NCI-H2107 treated with DMSO at 0.1 percent for 48 hours (cell line): ENCODE measurements around the gene TADA3.
A peak's percentile ranks its signal among the peaks of the same experiment; 100 is the strongest.
"Not testable (repeated sequence)": the region's sequence is repeated elsewhere in the genome, so short reads cannot be mapped to it uniquely, and the experiment has no call there.

Experiments used
- DNase-seq: peaks from one replicate; lab custom pipeline; 2025; ENCODE audit not compliant: unreplicated experiment; lab: John Stamatoyannopoulos, UW

Gene TADA3

GRCh38 chr3:9784965-9785364 is 7.3 kb downstream of the TADA3 start:
- DNase-seq, result no peak

DNA sequence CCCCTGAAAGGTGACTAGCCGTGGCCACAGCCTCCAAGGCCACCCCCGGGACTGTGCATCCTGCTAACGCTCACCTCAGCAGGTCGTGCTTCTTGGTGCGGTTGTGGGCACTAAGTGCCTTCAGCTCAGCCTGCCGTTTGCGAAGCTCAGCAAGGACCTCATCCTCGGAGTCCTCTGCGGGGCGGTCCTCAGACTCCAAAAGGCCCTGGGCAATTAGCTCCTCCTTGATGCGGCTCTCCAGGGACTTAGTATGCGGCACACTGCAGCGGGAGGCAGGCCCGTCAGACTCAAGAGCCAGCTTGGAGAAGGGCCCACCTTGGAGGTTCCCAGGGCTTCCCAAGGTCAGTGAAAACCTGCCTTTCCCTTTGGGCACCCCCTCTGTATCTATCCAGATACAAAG is 8.3 kb downstream of the TADA3 start:
- no peak for DNase-seq

DNA sequence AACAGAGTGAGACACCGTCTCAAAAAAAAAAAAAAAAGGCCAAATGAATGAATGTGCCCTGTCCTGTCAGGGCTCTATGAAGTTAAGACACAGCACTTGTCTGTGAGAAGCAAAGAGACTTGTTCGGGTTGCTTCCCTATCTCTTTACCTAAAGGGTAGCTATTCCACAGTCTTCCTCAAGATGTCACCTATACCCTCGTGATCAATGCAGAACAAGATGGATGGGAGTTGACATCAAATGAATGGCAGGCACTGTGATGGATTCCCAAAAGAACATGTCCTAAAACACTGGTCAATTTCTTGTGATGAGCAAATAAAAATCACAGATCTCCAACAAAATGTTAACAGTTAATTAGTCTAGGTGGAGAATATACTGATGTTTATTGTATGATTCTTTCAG is 9.5 kb downstream of the TADA3 start:
- DNase-seq, result no peak

GRCh38 chr3:9781978-9782603 is 10.2 kb downstream of the TADA3 start:
- DNase-seq, result peak; percentile 48

- no peak for DNase-seq
Observed at GRCh38 chr3:9781551-9781950, 10.7 kb downstream of the TADA3 start.

- no peak for DNase-seq
Observed at GRCh38 chr3:9780910-9781309, 11.4 kb downstream of the TADA3 start.

- DNase-seq, result no peak
Observed at GRCh38 chr3:9780458-9780812, 11.8 kb downstream of the TADA3 start.

- DNase-seq, result no peak
Observed at GRCh38 chr3:9779721-9780457, 12.4 kb downstream of the TADA3 start.

DNA sequence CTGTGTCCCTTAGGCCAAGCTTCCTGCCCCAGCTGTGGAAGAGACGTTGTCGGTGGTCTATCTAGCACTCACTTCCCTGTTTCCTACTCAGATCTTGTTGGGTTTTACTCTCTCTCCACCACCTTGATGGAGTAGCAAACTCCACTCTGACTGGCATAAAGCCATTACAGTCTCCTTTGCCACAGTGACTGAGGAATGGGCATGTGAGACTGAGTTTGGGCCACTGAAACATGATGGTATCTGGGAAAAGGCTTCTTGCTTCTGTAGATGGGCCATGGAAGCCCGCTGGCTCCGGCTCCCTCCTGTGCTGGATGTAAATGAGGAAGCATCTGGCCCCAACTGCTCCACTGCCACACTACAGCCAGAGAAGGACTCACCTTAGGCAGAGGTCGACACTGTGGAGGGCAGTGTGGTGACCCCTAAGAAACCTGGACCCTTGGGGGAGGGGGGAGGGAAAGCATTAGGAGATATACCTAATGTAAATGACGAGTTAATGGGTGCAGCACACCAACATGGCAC is 13.1 kb downstream of the TADA3 start:
- no peak for DNase-seq

DNA sequence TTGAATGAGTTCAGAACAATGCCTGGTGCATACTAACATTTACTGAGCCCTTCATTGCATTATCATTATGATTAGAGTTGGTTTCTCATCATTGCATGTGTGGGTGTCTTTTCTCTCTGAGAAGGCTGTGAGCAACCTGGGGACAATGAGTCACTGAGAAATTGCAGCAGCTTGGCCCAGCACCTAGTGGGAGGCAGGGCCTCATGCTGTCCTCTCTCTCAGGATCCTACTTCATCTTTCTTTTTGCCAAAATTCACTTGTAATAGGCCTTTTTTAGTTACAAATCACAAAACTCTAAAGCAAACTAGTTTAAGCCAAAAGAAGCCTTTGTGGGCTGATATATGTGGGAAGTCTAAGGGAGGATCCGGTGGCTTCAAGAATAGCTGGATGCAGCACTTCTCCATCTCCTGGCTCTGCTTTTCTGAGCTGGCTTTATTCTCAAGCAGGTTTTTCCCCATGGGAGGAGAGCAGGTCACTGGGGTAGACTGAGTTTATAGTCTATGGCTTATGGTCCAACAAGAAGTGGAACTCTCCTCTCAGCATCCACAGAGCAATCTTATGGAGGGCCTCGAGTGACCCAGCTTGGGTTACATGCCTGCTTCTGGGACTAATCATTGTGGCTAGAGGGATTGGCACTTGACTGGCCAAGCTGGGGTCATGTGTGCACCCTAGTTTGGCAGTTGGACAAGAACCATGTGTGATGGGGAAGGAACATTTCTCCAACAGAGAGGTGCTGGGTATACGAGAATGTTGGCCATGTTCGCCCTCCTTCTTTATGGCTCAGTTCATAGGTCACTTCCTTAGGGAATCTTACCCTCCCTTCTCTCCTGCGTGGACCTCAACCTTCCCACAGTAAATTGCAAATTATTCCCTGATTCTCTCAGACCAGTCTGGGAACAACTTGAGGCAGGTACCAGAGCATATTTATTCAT is 13.9 kb downstream of the TADA3 start:
- DNase-seq, result no peak

GRCh38 chr3:9777694-9778021 is 14.6 kb downstream of the TADA3 start:
- no peak for DNase-seq

- no peak for DNase-seq
Observed at GRCh38 chr3:9776896-9777693, 15.2 kb downstream of the TADA3 start.

DNA sequence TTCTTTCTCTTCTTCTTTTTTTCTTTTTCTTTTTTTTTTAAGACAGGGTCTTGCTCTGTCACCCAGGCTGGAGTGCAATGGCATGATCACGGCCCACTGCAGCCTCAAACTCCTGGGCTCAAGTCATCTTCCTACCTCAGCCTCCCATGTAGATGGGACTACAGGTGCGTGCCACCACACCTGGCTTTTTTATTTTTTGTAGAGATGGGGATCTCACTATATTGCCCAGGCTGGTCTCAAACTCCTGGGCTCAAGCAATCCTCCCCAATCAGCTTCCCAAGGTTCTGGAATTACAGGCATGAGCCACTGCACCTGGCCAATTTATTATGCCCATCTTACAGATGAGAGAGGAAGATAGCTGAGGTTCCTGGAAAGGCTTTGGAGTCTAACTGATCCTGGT is 21.3 kb downstream of the TADA3 start:
- DNase-seq, result not testable (repeated sequence)

- no peak for DNase-seq
Observed at GRCh38 chr3:9770276-9770812, 21.9 kb downstream of the TADA3 start.

- DNase-seq, result peak; percentile 4
Observed at GRCh38 chr3:9769426-9770275, 22.6 kb downstream of the TADA3 start, which contains the start of gene CAMK1. TSS of gene CAMK1 (minus strand) at chr3:9769947. CDS start at chr3:9767749, 2,198 bp downstream.

DNA sequence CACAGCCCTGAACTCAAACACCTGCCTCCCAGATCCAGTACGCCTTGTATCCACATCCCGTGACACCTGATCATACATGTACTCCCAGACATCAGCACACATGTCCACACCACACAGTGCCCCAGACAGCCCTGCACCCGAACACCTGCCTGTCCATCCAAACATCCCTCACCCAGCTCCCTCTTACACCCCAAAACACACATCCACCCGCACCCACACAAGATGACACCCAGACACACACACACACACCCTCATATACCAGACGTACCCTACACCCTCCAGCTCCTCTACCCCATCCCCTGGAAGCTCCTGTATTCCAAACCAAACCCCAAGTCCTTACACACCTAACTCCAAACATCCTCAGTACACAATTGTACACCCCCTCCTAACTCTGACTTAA is 23.3 kb downstream of the TADA3 start:
- DNase-seq, result no peak

DNA sequence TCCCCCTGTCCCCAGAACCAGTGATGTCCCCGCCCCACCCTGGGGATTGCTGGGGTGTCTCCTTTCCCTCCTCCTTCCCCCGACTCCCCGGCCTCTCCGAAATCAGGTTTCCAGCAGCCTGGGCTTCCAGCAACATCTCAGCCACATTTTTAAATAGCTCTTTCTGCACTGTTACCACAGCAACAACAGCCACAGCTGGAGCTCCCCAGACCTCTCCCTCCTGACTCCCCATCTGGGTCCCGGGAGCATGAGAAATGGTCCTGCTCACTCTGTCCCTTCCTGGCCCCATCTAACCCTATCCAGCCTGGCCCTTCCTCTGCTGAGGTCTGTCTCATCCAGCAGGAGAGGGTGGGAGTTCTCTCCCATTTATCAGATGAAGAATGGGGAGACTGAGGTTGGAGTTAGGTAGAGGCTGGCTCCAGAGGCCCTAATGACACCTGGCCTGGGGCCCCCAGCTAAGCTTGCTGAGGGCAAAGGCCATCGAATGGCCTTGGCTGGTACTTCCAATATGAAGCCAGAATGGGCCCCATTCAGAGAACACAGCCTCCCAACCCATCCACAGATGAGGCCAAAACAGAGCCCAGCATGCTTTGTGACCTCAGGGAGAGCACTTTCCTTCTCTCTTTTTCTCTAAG is 24.0 kb downstream of the TADA3 start:
- DNase-seq, result no peak

GRCh38 chr3:9767418-9767817 is 24.9 kb downstream of the TADA3 start:
- DNase-seq, result no peak

DNA sequence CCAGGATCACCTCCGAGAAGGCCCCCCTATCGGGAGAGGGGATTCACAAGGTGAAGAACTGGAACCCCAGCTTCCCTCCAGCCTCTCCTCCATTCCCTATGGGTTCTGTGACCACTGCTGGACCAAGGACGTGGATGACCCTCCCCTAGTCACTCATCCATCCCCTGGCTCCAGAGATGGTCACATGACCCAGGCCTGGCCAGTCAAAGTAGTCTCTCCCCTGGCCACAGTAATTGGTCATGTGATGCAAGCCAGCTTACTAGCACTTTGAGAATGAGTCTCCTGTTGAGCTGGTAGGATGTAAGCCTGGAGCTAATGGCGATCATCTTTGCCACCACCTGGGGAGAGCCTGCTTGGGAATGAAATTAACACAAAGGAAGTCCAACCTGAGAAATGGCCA is 26.4 kb downstream of the TADA3 start:
- no peak for DNase-seq
